Progenitor cell of endocrine pancreas (in vitro differentiated cells): ENCODE data around the gene TMEM164. TPM values are rescaled to one million over a fixed set of nuclear protein-coding genes. Genes with fewer than 3 reads are reported as not detected.
A peak's percentile ranks its signal among the peaks of the same experiment; 100 is the strongest.

Experiments used
- DNase-seq: peaks from one replicate; pipeline ENCODE4 v3.0.0; 2021; ENCODE audit warnings: low spot score; ENCODE audit not compliant: unreplicated experiment
- H3K27ac Mint-ChIP-seq: 2 replicates; pipeline ENCODE4 v1.8.0; 2021; ENCODE audit warnings: mild to moderate bottlenecking, moderate library complexity, mixed read lengths
- H3K27me3 Mint-ChIP-seq: 2 replicates; pipeline ENCODE4 v1.8.0; 2021; ENCODE audit warnings: mixed read lengths
- H3K36me3 Mint-ChIP-seq: 2 replicates; pipeline ENCODE4 v1.8.0; 2022; ENCODE audit warnings: mixed read lengths; ENCODE audit not compliant: insufficient read depth
- H3K4me1 Mint-ChIP-seq: 2 replicates; pipeline ENCODE4 v1.8.0; 2021; ENCODE audit warnings: low read depth, mixed read lengths
- H3K4me3 Mint-ChIP-seq: 2 replicates; pipeline ENCODE4 v1.8.0; 2021; ENCODE audit warnings: low read depth, mild to moderate bottlenecking, moderate library complexity, mixed read lengths
- H3K9me3 Mint-ChIP-seq: 2 replicates; pipeline ENCODE4 v1.8.0; 2021; ENCODE audit warnings: low read depth, mixed read lengths
- CTCF ChIP-seq: fragments of 200-600 bp; sonication (generic); IDR thresholded peaks from one replicate; pipeline ENCODE4 v1.5.0; 2021; ENCODE audit warnings: antibody characterized with exemption, mild to moderate bottlenecking; ENCODE audit not compliant: unreplicated experiment
- total RNA-seq: library from RNA; stranded (reverse); gene quantifications from 2 replicates; pipeline ENCODE4 v1.2.1, GENCODE V29; 2021

Gene TMEM164
- total RNA-seq, 1 donor from 2014 or later: 109 TPM

DNA sequence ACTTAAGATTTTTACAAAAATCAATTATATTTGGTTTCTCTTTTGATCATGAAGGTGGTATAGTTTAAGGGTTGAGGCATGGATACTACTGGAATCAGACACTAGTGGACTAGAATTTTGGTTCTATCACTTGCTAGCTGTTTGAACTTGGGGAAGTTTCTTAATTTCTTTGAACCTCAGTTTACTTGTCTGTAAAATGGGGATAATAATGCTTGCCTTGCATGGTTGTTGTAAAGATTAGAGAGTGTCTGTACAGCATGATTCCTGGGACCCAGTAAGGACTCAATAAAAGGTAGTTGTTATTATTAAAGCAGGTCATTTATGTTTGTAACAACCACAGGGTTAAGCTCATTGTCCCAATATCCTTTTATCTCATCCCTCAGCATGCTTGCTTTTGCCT, 36.0 kb downstream of the TMEM164 start:
- Mint-ChIP-seq H3K4me1 (peaks cover 34% of the 10 kb centered on the region), H3K36me3 (peaks cover 9% of the 10 kb centered on the region), H3K9me3 (no peaks in the 10 kb centered on the region), H3K27ac (no peak overlapping the region), H3K4me3 (no peak overlapping the region), H3K27me3 (no peaks in the 10 kb centered on the region)
- DNase-seq: no peak
- no peak for TF ChIP-seq CTCF

DNA sequence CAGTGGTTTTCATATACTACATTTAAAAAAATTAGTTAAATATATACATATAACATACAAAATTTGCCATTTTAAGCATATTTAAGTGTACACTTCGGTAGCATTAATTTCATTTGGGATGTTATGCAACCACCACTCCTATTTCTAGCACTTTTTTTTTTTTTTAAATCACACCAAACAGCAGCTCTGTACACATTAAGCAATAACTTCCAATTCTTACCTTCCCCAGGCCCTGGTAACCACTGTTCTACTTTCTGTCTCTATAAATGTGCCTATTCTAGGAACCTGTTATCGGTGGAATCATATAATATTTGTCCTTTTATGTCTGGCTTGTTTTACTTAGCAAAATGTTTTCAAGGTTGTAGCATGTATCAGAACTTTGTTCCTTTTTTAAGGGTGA, 39.1 kb downstream of the TMEM164 start:
- H3K36me3 Mint-ChIP-seq: peaks cover 5% of the 10 kb centered on the region
- no peaks in the 10 kb centered on the region for H3K9me3 Mint-ChIP-seq
- no peak for TF ChIP-seq CTCF
- DNase-seq: no peak
- H3K4me3 Mint-ChIP-seq: no peak overlapping the region
- H3K27ac Mint-ChIP-seq: no peak overlapping the region
- peaks cover 44% of the 10 kb centered on the region for H3K4me1 Mint-ChIP-seq
- no peaks in the 10 kb centered on the region for H3K27me3 Mint-ChIP-seq

DNA sequence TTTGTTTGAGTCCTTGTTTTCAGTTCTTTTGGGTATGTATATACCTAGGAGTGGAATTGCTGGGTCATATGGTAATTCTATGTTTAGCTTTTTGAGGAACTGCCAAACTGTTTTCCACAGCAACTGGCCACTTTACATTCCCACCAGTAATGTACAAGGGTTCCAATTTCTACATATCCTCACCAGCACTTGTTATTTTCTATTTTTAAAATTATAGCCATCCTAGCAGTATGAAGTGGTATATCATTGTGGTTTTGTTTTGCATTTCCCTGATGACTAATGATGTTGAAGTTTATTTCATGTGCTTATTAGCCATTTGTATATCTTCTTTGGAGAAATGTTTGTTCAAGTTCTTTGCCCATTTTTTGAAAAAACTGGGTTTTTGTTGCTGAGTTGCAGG, 39.6 kb downstream of the TMEM164 start:
- H3K27ac Mint-ChIP-seq: no peak overlapping the region
- H3K27me3 Mint-ChIP-seq: no peaks in the 10 kb centered on the region
- no peak overlapping the region for H3K4me3 Mint-ChIP-seq
- peaks cover 47% of the 10 kb centered on the region for H3K4me1 Mint-ChIP-seq
- no peak for TF ChIP-seq CTCF
- DNase-seq: no peak
- no peaks in the 10 kb centered on the region for H3K9me3 Mint-ChIP-seq
- peaks cover 4% of the 10 kb centered on the region for H3K36me3 Mint-ChIP-seq

- no peak for TF ChIP-seq CTCF
- H3K36me3 Mint-ChIP-seq: peaks cover 3% of the 10 kb centered on the region
- H3K4me3 Mint-ChIP-seq: no peak overlapping the region
- no peak overlapping the region for H3K27ac Mint-ChIP-seq
- H3K27me3 Mint-ChIP-seq: no peaks in the 10 kb centered on the region
- no peaks in the 10 kb centered on the region for H3K9me3 Mint-ChIP-seq
- DNase-seq: no peak
- H3K4me1 Mint-ChIP-seq: peaks cover 52% of the 10 kb centered on the region
Observed at GRCh38 chrX:110043506-110043905, 40.6 kb downstream of the TMEM164 start.

DNA sequence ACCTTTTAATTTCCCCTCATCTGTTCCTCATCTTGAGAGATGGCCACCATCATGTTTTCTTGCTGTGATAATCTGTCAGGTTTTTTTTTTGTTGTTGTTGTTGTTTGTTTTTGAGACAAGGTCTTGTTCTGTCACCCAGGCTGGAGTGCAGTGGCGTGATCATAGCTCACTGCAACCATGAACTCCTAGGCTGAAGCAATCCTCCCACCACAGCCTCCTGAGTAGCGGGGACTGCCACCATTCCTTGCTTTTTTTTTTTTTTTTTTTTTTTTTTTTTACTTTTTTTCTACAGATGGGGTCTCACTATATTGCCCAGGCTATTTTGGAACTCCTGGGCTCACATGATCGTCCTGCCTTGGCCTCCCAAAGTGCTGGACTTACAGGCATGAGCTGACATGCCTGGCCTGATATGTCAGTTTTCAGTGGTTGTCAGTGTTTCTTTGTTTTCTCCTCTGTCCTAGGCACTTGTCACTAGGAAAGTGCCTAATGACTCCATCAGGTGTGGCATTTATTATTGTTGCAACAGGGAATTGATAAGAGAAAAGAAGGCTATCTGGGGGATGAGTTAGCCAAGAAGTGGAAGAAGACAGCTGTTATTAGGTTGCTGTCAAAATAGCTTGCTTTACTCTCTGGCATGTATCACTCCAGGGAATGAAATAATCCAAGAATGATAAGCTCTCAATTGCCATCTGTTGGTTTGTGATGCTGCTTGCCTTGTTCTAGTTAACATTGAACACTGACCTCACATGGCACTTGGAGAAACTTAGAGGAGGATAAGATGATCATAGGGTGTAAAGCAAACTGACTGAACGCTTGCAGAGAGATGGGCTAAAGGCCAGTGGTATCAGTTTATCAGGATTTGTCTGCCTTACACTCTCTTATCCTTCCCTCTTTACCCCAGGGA, 41.7 kb downstream of the TMEM164 start:
- Mint-ChIP-seq H3K36me3 (peaks cover 5% of the 10 kb centered on the region), H3K27ac (peak overlapping the region; percentile 87), H3K4me1 (peaks cover 52% of the 10 kb centered on the region), H3K27me3 (no peaks in the 10 kb centered on the region), H3K9me3 (no peaks in the 10 kb centered on the region), H3K4me3 (no peak overlapping the region)
- no peak for TF ChIP-seq CTCF
- DNase-seq: no peak
